GM12873 (cell line): ENCODE measurements around the gene BBS1.

Source experiments
- TF ChIP-seq, protein P1 (sequence below): IDR thresholded peaks from 2 replicates; pipeline ENCODE4 v1.5.1; 2012; ENCODE audit warnings: low read depth, mild to moderate bottlenecking, moderate library complexity, low read length, control low read depth; ENCODE audit not compliant: insufficient read depth; ENCODE audit errors: missing control alignments

Gene BBS1

DNA sequence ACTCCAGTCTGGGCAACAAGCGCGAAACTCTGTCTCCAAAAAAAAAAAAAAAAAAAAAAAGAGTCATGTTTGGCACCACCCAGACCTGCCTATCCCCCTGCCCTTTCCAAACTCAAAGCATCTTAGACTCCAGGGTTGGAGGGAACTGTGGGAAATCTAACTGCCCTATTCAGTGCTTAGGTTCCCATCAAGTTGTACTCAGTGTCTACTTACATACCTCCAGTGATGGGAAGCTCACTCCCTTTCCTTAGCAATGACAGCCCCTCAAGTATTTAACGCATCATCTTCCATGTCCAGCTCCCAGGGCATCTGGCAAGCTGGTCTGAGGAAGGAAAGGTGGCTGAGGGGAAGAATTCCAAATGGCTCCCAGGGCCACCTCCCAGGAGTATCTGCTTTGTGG is 39.3 kb downstream of the BBS1 start:
- TF ChIP-seq, protein P1, sequence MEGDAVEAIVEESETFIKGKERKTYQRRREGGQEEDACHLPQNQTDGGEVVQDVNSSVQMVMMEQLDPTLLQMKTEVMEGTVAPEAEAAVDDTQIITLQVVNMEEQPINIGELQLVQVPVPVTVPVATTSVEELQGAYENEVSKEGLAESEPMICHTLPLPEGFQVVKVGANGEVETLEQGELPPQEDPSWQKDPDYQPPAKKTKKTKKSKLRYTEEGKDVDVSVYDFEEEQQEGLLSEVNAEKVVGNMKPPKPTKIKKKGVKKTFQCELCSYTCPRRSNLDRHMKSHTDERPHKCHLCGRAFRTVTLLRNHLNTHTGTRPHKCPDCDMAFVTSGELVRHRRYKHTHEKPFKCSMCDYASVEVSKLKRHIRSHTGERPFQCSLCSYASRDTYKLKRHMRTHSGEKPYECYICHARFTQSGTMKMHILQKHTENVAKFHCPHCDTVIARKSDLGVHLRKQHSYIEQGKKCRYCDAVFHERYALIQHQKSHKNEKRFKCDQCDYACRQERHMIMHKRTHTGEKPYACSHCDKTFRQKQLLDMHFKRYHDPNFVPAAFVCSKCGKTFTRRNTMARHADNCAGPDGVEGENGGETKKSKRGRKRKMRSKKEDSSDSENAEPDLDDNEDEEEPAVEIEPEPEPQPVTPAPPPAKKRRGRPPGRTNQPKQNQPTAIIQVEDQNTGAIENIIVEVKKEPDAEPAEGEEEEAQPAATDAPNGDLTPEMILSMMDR = no peak

DNA sequence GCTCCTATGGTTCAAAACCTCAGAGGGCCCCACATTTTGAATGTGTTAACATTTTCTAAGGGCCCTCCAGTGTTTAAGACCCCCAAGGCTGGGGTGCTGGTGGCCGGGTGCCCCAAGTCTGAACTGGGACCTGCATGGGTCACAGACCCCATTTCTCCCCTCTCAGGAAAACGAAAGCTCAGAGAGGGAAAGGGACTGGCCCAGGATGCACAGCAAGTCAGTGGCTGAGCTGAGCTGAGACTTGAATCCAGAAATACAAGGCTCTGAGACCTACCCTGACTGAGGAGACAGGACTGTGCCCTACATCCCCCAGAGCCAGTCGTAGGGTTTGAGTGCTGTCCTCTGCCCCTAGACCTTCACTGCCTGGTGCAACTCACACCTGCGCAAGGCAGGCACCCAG is 40.5 kb downstream of the BBS1 start:
- TF ChIP-seq, protein P1 = no peak

DNA sequence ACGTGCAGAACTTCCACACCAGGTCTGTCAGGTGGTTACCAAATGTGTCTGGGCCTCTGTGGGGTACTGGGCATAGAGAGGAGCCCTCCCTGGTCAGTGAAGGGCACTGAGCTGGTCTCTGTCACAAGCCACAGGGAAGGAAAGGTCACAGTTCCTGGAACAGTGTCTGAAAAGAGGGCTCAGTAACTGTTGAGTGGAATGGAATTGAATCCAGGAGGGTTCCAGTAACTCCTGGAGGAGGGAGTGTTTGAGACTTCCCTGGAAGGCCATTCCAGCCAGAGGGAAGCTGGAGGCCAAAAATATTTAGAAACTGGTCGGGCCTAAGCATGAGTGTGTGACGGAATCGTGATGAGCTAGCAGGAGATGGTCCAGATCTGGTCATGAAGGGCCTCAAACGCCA is 44.2 kb downstream of the BBS1 start:
- TF ChIP-seq, protein P1 = no peak

DNA sequence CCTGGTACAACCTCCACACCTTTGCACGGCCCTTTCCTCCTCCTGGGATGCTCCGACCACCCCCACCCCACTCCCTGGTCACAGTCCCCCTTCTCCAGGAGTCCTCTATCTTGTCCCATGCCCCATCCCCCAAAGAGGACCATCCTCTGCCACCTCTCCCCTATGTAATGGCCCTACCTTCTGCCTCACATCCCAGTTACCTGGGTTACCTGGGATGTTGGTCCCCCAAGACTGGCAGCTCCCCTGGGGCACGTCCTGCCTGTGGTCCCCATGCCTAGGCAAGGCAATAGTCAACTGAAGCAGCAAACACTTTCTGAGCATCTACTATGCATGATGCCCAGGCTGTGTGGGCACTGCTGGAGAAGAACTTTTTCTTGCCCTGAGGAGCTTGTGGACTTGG is 45.0 kb downstream of the BBS1 start:
- TF ChIP-seq, protein P1 = no peak

DNA sequence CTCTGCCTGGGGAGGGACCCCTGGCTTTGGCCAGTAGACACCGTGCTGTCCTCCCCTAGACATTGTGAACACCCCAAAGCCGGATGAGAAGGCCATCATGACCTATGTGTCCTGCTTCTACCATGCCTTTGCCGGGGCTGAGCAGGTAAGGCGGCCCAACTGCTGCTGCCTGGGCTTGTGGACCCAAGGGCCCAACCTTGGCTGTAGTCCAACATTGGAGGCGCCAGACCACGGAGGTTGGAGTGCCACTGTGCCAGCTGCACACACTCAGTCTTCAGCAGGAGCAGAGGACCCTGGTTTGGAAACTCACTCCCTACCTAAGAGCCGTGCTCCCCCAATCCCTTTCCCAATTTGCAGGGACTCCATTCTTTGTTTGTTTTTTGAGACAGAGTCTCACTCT is 45.7 kb downstream of the BBS1 start:
- TF ChIP-seq, protein P1 = no peak

DNA sequence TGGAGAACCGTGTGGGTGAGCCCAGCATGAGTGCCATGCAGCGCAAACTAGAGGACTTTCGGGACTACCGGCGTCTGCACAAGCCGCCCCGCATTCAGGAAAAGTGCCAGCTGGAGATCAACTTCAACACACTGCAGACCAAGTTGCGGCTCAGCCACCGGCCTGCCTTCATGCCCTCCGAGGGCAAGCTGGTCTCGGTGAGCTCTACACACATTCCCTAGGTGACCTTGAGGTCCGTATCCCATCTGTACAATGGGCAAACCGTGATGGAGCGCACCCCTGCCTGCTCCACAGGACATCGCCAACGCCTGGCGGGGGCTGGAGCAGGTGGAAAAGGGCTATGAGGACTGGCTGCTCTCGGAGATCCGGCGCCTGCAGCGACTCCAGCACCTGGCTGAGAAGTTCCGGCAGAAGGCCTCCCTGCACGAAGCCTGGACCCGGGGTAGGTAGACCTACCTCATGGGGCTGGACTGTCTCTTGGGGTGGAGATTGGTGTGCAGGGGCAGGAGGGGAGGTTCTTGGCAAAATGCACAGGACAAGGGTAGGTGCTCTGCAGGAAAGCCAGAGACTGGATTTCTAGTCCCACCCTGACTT is 47.4 kb downstream of the BBS1 start:
- TF ChIP-seq, protein P1 = no peak

DNA sequence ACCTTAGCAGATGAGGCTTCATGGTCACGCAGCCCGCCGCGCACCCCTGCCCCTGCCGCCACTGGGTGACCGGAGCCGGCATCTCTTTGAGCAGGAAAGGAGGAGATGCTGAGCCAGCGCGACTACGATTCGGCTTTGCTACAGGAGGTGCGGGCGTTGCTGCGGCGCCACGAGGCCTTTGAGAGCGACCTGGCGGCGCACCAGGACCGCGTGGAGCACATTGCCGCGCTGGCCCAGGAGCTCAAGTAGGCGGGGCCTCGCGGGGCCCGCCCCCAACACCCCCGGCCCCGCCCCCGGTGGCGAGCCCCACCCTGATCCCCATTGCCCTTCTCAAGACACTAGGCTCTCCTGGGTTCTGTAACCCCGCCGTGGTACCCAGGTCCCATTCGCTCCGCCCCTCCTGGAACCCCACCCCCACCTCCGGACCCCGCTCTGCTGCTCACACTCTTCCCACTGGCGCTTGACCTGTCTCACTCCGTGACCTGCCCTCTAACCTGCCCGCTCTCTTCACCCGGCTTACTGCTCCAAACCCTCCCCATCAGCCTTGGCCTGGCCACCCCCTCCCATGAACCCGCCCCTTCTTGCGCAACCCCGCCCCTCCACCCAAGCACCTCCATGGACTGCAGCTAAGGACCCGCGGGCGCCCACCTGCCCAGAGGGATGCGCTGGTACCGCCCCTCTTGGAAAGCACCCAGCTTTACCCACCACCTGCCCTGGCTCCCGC is 48.9 kb downstream of the BBS1 start:
- TF ChIP-seq, protein P1 = no peak
